ENCODE results near the gene UQCRC1.
"Not testable (repeated sequence)": the region's sequence is repeated elsewhere in the genome, so short reads cannot be mapped to it uniquely, and the experiment has no call there.

Gene UQCRC1

GRCh38 chr3:48555231-48555948 lies 54.1 kb downstream of the UQCRC1 start:
- DNase-seq (ENCODE audit: low read depth, low spot score) = no peak

GRCh38 chr3:48553886-48554845 lies 55.3 kb downstream of the UQCRC1 start:
- no peak for DNase-seq (ENCODE audit: low read depth, low spot score)

- DNase-seq (ENCODE audit: low read depth, low spot score) = no peak
Measured at GRCh38 chr3:48553361-48553760, 56.1 kb downstream of the UQCRC1 start.

- DNase-seq (ENCODE audit: low read depth, low spot score) = no peak
Measured at GRCh38 chr3:48552111-48552951, 57.1 kb downstream of the UQCRC1 start.

GRCh38 chr3:48551651-48552050 lies 57.8 kb downstream of the UQCRC1 start:
- DNase-seq (ENCODE audit: low read depth, low spot score) = not testable (repeated sequence)

Data from iPS DF 19.7 (cell line).